ENCODE results near the gene NLRP2B.
"Not testable (repeated sequence)": the region's sequence is repeated elsewhere in the genome, so short reads cannot be mapped to it uniquely, and the experiment has no call there.

Gene NLRP2B

DNA sequence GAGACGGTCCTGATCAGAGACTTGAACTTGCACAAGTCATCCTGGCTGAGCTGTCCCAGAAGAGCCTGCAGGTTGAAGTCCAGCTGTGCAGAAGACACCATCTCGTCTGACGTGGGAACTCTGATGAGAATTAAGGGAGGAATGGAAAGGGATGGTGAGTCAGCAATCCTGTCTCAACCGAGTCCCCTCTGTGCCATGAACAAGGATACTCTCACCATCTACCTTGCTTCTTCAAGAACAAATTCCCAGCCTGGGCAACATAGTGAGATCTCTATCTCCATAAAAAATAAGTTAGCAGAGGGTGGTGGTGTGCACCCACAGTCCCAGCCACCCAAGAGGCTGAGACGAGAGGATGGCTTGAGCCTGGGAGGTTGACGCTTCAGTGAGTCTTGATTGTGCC lies at the start of gene NLRP2B:
TSS of gene NLRP2B (minus strand) at position 101 of the 400 bp plus-strand sequence.
- DNase-seq, result no peak

DNA sequence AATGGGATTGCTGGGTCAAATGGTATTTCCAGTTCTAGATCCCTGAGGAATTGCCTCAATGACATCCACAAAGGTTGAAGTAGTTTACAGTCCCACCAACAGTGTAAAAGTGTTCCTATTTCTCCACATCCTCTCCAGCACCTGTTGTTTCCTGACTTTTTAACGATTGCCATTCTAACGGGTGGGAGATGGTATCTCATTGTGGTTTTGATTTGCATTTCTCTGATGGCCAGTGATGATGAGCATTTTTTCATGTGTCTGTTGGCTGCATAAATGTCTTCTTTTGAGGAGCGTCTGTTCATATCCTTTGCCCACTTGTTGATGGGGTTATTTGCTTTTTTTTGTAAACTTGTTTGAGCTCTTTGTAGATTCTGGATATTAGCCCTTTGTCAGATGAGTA lies 45.9 kb upstream of the NLRP2B start:
- DNase-seq, result not testable (repeated sequence)

DNA sequence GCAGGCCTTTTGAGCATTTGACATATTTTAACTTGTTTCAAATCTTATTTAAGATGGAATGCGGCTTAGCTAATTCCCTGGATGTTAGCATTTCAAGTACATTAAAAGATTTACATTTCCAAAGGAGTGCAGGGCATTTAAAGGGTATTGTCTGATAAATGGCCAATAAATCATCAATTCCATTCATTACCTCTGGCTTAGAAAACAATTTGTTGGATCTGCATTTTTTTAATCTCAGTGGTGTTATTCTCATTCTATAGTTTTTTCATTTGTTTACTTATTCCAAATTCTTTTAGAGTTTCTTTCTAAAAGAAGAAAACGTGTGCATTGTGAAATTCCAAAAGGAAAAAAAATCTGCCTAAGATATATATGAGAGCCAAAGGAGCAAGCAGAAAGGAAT lies 1.3 kb upstream of the NLRP2B start:
- DNase-seq, result no peak

DNA sequence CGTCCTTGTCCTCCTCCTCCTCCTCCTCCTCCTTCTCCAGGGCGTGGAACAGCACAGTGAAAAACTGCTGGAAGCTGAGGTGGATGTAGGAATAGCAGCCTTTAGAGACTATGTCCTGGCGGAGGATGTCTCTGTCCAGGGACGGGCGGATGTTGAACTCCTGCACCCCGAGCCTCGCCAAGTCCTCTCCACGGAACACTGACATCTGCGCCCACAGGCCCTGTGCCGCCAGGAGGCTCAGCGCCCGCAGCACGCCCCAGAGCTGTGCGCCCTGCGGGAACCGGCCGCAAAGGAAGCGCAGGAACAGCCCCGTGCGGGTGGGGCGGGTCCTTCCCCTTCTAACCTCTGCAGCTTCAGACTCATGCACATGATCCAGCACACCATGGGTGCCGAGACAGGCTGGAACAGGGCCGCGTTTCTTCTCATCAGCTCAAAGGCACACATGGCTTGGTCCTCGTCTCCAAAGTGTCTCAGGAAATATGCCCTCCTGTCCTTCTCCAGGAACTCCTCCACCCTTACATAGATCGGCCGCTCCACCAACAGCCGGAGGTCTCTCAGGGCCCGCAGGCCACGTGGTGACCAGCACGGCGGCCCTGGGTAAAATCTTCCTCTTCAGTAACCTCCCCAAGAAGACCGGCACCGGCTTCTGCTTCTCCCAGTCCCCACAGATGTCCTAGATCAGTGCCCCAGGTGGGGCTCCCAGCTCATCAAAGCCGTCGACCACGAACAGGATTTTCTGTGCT lies 1.2 kb downstream of the NLRP2B start:
- no peak for DNase-seq

DNA sequence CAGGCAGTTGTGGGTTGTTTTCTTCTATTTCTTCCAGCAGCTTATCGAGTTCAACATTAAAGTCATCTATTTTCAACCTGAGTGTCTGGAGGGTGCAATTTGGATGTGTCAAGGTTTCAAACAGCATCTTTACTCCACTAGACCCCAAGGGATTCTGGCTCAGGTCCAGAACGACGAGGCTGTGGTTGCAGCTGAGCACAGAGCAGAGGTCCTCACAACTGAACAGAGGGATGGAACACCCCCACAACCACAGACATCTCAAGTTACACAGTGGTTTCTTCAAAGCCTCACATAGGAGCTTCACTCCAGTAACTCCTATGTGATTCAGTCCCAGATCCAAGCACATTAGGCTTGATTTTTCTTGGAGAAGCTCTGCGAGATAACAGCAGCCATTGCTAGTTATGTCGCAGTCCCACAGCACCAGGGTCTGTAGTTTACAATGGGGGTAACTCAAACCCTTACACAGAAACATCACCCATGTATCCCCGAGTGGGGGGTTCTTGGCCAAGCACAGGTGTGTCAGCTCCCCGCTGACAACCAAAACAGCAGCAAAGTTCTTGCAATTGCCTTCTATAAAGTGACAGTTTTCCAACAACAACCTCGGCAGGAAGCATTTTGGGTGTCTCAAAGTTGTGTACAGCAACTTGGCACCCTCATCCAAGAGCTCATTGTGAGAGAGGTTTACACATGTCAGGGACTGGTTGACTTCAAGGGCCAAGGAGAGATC lies 2.8 kb downstream of the NLRP2B start:
- no peak for DNase-seq

DNA sequence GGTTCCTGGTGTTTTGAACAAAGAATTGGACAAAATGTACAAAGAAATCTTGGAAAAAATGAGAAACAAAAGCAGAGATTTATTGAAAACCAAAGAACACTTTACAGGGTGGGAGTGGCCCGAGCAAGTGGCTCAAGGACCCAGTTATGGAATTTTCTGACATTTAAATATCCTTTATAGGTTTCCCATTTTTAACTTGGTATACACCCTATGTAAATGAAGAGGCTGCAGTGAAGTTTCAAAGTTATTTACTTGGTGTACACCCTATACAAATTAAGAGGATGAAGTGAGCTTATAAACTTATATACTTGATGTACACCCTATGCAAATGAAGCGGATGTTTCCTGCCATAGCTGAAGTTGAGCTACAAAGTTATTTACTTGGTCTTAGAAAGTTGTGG lies 4.7 kb downstream of the NLRP2B start:
- DNase-seq, result no peak

DNA sequence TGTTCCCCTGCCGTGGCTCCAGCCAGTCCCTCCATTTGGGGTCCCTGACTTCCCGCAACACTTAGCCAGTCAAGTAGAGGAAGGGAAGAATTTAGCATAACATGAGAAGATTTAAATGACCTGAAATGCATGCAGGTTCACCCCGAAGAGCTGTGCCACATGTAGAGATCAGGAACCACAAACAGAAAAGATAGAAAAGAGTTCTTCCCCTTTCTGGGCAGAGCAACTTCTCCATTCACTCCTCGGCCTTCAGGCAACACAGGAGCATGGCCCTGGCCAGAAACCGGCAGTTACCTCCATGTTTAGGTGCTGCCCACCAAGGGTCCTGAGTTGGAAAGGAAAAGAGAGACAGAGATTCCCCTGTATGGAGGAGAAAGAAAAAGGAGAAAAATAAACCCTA lies 5.2 kb downstream of the NLRP2B start:
- DNase-seq, result no peak

DNA sequence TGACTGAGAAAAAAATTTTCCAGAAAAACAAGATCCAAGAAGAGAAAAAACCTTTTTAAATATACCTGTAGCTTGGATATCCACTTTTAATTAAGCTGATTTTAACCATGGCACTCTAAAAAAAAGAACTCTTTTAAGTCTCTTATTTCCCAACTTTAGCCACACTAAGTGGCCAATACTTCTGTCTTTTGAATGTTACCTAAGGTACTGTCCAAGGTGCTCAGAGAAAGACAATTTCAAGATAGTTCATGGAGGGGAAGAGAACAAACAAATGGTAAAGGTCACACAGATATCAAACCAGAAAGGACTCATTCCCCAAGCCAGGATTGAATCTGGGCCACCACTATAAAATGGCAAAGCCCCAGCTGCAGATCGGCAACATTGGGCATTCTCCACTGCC lies 10.1 kb downstream of the NLRP2B start:
- no peak for DNase-seq

DNA sequence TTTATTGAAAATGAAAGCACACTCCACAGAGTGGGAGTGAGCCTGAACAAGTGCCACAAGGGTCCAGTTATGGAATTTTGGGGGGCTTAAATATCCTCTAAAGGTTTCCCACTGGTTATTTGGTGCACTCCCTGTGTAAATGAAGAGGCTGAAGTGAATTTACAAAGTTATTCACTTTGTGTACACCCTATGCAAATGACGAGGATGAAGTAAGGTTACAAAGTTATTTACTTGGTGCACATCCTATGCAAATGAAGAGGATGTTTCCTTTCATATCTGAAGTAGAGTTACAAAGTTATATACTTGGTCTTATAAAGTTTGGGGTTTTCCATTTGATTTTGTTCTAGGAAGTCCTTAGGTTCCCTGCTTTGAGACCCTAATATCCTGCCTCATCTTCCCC lies 13.1 kb downstream of the NLRP2B start:
- DNase-seq, result no peak

DNA sequence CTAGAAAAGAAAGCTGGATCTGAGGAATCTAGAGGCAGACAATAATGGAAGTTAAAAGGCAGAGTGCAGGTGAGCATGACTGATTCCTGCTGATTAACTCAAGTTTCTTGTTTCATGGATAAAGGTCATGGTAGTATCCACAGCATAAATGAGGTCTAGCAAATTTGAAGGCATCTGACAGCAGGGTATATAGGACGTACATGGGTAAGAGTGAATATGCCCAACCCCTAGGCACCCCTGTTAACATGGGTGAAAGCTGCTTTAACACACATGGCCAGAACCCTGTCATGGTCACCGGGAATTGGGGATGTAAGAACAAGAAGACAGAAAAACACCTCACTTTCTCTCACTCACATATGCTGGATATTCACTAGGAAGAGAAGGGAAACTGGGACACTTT lies 25.0 kb downstream of the NLRP2B start:
- DNase-seq, result no peak

DNA sequence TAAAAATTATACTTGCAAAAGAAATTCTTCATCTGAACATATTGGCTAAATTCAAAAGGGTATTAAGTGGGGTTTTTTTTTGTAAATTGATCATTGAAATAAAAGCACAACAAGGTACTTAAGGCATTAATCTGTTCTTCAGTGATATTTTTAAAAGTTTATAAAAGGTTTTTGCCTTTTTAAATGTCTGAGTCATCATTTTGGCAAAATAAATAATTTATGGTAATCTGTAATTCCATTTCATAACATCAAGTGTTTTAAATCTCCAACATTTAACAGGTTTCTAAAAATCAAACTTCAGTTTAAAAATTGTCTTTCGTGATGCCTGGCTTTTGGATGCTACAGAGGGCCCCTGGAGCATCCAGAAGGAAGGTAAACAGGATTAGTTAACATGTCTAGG lies 27.4 kb downstream of the NLRP2B start:
- DNase-seq, result no peak

DNA sequence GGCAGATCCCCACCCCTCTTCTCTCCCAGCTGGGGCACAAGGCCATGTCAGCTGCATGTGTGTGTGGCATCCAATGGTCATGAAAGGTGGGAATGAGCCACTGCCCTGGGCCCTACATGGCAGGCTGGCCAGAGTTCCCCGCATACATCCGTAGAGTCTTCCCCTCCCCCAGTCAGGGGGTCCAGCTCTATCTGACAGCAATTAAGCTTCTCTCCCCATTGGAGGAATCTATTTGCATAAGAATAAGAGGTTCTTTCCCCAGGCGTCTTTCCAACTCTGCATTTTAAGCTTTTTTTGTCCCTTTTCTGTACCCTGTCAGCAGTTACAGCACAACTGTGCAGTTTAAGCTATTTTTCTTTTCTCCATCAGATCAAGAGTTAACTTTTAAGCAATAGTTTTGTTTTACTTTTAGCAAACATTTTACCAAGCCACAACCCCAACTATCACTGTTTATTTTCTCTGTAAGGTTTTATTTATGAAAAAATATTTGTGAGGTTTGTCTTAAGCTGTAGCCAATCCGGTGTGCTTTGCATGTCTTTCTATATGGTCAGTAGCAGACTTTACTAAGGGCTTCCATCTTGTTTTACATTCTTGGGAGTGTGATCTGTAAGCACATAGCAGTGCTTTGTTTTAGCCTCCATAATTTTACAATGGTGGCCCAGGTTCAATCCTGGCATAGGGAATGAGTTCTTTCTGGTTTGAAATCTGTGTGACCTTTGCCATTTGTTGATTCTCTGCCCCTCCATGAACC lies 28.7 kb downstream of the NLRP2B start:
- DNase-seq, result no peak

DNA sequence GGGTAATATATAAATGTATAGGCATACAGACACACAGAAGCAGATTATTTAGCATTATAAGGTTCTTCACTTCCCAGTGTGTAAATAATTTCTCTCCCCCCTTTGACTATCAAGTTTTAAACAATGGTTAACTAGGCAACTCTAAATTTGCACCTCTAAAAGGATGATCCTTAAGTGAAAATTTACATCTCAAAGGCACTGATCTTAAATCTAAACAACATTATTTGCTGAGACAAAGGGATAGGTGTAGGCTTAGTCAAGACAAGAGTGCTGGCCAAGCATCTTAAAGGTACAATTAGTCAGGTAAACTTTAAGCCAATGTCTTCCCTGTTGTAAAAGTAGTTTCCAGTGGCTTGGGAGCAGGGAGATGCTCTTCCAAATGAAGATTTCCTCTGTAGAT lies 33.0 kb downstream of the NLRP2B start:
- no peak for DNase-seq

DNA sequence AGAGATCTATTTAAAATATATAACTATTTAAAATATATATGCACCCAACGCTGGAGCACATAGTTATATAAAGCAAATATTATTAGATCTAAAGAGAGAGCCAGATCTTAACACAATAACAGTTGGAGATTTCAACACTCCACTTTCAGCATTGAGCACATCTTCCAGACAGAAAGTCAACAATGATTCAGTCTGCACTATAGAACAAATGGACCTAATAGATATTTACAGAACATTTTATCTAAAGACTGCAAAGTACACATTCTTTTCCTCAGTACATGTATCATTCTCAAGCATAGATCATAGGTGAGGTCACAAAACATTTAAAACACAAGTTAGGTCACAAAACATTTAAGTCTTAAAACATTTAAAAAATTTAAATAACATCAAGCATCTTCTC lies 36.4 kb downstream of the NLRP2B start:
- no peak for DNase-seq

DNA sequence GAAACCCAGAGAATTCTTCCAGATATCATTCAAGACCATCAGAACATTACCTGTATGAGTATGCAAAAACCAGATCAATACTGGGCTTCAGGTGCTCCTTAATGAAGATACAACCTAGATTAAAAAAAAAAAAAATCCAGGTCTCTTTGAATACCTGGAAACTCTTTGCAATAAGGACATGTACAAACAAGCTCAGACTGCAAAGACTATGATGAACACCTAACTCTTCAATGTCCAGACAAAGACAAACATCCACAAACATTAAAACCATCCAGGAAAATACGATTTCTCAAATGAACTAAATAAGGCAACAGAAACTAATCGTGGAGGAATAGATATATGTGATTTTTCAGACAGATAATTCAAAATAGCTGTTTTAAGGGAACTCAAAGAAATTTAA lies 38.7 kb downstream of the NLRP2B start:
- no peak for DNase-seq

DNA sequence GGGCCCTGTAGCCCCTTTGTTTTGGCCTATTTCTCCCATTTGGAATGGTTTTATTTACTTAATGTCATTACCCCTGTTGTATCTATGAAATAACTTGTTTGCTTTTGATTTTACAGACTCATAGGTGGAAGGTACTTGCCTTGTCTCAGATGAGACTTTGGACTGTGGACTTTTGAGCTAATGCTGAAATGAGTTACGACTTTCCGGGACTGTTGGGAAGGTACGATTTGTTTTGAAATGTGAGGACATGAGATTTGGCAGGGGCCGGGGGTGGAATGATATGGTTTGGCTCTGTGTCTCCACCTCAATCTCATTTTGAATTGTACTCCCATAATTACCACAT lies 39.4 kb downstream of the NLRP2B start:
- no peak for DNase-seq

DNA sequence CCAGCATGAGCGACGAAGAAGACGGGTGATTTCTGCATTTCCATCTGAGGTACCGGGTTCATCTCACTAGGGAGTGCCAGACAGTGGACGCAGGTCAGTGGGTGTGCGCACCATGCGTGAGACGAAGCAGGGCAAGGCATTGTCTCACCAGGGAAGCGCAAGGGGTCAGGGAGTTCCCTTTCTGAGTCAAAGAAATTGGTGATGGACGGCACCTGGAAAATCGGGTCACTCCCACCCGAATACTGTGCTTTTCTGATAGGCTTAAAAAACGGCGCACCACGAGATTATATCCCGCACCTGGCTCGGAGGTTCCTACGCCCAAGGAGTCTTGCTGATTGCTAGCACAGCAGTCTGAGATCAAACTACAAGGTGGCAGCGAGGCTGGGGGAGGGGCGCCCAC lies 50.6 kb downstream of the NLRP2B start:
- DNase-seq, result not testable (repeated sequence)

Data from NCI-H2029 (cell line).